Liver (tissue), 3 donors: ENCODE measurements around the gene ZNF620.

Experiments used
- CTCF ChIP-seq: fragments of 150-350 bp; IDR thresholded peaks from 2 replicates; pipeline ENCODE4 v1.5.1; 2017; ENCODE audit warnings: improper control_type of control experiment, low read depth, low read length; ENCODE audit not compliant: missing input control
- FOXA2 ChIP-seq: IDR thresholded peaks from 2 replicates; pipeline ENCODE4 v1.6.1; 2016; ENCODE audit warnings: antibody characterized with exemption
- GABPA ChIP-seq, 2 donors: IDR thresholded peaks in 1 of 2; conservative IDR thresholded peaks in 1 of 2; 2 replicates each; pipeline ENCODE4 v1.6.1; 2016; ENCODE audit warnings: antibody characterized with exemption in 2 of 2, mild to moderate bottlenecking in 1 of 2, moderate library complexity in 1 of 2
- JUND ChIP-seq, 2 donors: IDR thresholded peaks; 2 replicates each; pipeline ENCODE4 v1.6.1; 2016; ENCODE audit warnings: antibody characterized with exemption in 2 of 2
- MAX ChIP-seq: IDR thresholded peaks from 2 replicates; pipeline ENCODE4 v1.6.1; 2016; ENCODE audit warnings: antibody characterized with exemption
- RAD21 ChIP-seq, 2 donors: IDR thresholded peaks; 2 replicates each; pipeline ENCODE4 v1.6.1; 2016; ENCODE audit warnings: antibody characterized with exemption in 2 of 2, mild to moderate bottlenecking in 2 of 2
- REST ChIP-seq: IDR thresholded peaks from 2 replicates; pipeline ENCODE4 v1.6.1; 2016; ENCODE audit warnings: antibody characterized with exemption, mild to moderate bottlenecking
- SP1 ChIP-seq: IDR thresholded peaks from 2 replicates; pipeline ENCODE4 v1.6.1; 2018; ENCODE audit warnings: antibody characterized with exemption, mild to moderate bottlenecking
- TAF1 ChIP-seq: conservative IDR thresholded peaks from 2 replicates; pipeline ENCODE4 v1.6.1; 2016; ENCODE audit warnings: antibody characterized with exemption, mild to moderate bottlenecking
- YY1 ChIP-seq: IDR thresholded peaks from 2 replicates; pipeline ENCODE4 v1.6.1; 2016; ENCODE audit warnings: antibody characterized with exemption, mild to moderate bottlenecking
- ZBTB33 ChIP-seq: IDR thresholded peaks from 2 replicates; pipeline ENCODE4 v1.6.1; 2016; ENCODE audit warnings: antibody characterized with exemption
- donor health status: healthy.
- donor health status: healthy.

GRCh38 chr3:40521254-40521653 is 15.4 kb downstream of the ZNF620 start:
- TF ChIP-seq FOXA2: no peak
- no peak for TF ChIP-seq CTCF
- TF ChIP-seq YY1: no peak
- TF ChIP-seq JUND (IDR thresholded peaks at IDR 0.05): no peak
- TF ChIP-seq MAX: no peak
- TF ChIP-seq RAD21 (IDR thresholded peaks at IDR 0.05): no peak
- no peak for TF ChIP-seq REST
- no peak for TF ChIP-seq SP1
- no peak for TF ChIP-seq ZBTB33
- no peak for TF ChIP-seq TAF1
- TF ChIP-seq GABPA (IDR thresholded peaks at IDR 0.05 in 1 of 2, conservative IDR thresholded peaks at IDR 0.05 in 1 of 2): no peak
